ENCODE data around the gene SPRYD3.

DNA sequence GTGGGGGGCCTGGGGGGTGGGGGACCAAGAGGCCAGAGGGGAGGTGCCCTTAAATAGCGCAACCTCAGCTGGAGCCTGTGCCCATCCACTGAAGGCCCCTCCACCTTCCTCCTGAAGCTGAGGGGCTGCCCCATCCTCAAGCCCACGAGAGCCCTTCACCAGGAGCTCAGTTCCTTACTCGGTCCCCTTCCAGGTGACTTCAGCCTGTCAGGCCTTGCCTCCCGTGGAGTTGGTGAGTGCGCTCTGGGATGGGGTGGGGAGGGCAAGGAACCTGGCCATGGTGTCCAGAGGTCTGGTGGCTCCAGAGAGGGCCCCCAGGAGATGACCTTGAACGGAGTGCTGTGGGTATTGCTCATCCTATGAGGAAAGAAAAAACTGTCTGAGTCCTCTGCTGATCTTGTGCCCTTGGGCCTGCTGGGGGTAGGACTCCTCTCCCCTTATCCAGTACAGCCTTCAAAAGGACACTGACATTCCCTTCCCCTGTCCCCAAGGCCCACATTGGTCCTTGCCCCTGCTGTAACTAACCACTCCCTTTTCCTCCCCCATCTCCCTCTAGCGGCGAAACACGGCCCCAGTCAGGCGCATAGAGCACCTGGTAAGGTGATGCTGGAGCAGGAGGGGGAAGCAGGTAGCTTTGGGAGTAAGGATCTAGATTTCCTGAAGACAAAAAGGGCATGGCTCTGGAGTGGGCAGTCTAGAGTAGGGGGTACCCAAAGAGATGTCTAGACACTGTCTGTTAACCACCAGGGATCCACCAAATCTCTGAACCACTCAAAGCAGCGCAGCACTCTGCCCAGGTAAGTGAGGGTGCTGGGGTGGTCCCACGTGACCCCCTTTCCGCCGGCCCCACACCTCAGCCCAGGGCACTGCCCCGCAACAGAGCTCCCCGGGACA is 25.7 kb downstream of the SPRYD3 start:
- TF ChIP-seq, protein P1, sequence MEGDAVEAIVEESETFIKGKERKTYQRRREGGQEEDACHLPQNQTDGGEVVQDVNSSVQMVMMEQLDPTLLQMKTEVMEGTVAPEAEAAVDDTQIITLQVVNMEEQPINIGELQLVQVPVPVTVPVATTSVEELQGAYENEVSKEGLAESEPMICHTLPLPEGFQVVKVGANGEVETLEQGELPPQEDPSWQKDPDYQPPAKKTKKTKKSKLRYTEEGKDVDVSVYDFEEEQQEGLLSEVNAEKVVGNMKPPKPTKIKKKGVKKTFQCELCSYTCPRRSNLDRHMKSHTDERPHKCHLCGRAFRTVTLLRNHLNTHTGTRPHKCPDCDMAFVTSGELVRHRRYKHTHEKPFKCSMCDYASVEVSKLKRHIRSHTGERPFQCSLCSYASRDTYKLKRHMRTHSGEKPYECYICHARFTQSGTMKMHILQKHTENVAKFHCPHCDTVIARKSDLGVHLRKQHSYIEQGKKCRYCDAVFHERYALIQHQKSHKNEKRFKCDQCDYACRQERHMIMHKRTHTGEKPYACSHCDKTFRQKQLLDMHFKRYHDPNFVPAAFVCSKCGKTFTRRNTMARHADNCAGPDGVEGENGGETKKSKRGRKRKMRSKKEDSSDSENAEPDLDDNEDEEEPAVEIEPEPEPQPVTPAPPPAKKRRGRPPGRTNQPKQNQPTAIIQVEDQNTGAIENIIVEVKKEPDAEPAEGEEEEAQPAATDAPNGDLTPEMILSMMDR (IDR thresholded peaks at IDR 0.05; ENCODE audit: insufficient read depth, low read depth, low read length), result peak; percentile 58
- TF ChIP-seq EZH2 (IDR thresholded peaks at IDR 0.05; ENCODE audit: insufficient read depth, low read length), result no peak

Measured in astrocyte (in vitro differentiated cells and primary cell).